GM19238 (cell line): ENCODE data around the gene NR2C1.
"Not testable (repeated sequence)": the region's sequence is repeated elsewhere in the genome, so short reads cannot be mapped to it uniquely, and the experiment has no call there.

Experiments used
- DNase-seq: peaks from one replicate; pipeline ENCODE4 v3.0.0; 2011; ENCODE audit warnings: low spot score; ENCODE audit not compliant: insufficient read length

NR2C1 gene

DNA sequence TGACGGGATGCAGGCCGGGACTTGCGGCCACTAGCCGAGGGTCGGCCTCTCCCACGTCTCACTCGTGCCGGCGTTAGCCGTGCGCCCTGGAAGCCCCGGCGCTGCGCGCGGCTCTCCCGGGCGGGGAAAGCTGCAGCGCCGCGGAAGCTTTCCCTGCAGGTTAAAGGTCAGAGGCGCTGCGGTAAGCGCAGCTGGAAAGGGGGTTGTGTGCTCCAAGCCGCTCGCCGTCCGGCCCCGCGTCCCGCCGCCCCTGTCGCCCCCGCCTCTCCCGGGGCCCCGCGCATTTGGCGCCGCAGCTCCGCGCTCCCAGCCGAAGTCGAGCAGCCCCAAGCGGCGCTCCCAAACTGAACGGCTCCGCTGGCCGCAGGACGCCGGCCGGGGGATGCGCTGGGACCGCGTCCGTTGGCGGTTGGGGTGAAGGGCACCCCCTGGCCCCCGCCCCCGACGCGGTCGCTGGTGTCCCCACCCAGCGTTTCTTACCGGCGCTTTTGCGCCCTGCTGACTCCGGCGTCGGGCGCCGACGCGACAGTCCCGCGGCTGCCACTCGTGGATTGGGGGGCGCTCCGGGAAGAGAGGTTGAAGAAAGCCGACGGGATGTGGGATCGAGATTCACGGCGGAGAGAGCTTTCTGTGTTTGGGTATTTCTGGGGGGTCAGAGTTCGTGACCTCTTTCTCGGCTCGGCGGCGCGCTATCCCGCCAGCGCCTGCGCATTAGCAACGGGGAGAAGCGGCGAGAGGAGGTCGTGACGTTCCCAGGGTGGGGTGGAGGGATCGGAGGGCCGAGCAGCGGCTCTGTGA is at the start of gene NR2C1:
TSS of gene NR2C1 (minus strand) at position 719 of the 798 bp plus-strand sequence. CDS start 6,234 bp downstream, outside the sequence.
- DNase-seq: peak; percentile 98

DNA sequence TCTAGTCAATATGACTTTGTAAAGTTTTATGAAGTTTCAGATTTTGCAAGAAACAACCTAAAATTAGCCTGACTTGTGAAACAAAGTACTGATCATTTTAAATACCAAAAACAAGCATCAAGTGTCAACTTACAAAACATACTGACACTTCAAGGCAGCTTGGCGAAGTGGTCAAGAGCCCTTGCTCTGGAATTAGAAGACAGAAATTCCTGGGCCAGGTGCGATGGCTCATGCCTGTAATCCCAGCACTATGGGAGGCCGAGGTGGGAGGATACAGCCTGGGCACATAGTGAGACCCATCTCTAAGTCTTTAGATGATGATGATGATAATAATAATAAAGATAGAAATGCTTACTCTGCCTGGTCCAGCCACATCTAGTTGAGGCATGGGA is 45.4 kb upstream of the NR2C1 start:
- no peak for DNase-seq

DNA sequence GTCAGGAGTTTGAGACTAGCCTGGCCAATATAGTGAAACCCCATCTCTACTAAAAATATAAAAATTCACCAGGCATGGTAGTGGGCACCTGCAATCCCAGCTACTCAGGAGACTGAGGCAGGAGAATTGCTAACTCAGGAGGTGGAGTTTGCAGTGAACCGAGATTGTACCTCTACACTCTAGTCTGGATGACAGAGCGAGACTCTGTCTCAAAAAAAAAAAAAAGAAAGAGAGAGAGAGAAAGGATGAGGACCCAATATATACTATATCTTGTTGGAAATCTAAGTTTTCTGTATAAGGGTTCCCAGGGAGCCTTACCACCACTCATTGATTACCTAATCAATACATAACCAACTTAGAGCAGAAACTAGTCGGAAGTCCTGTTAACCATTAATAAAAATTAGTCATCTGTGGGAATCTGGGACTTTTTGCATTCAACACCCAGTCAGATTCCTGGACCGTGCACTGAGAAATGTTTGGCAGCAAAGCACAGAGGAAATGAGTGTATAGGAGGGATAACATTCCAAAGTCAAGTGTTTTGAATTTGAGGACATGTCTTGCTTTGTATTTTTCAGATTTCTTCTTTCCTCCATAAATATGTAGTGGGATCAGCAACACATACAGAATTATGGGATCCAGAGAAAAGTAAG is 44.8 kb upstream of the NR2C1 start:
- DNase-seq: no peak

DNA sequence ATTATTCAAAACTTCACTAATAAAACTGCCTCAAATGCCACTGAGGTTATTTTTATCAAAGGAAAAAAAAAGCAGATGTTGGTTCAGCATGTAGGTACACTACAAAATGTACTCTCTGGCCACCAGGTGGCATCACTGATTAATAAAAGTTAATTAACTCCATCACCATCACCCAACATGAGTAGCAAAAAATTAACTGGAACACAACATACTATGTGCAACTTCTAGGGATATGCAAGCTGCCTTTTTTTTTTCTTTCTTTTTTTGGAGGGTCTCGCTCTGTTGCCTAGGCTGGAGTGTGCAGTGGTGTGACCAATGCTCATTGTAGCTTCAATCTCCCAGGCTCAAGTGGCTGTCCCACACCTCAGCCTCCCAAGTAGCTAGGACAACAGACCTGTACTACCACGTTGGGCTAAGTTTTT is 43.8 kb upstream of the NR2C1 start:
- DNase-seq: peak; percentile 24

DNA sequence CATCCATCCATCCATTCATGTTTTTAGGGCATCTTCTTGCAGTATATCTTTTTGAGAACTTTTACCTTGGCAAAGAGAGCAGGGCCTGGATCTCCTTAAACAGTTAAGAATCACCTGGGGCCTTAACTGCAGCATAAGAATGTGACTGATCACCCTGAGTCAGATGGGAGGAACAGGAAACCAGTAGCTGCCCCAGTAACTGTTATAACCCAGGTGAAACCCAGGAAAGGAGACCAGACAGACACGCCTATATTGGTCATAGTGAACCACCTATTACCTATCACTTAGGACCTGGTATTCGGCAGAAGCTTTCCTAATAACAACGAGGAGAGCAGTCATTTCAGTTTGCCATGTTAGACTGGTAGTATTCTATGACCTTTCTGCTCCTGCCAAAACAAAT is 43.4 kb upstream of the NR2C1 start:
- DNase-seq: no peak

DNA sequence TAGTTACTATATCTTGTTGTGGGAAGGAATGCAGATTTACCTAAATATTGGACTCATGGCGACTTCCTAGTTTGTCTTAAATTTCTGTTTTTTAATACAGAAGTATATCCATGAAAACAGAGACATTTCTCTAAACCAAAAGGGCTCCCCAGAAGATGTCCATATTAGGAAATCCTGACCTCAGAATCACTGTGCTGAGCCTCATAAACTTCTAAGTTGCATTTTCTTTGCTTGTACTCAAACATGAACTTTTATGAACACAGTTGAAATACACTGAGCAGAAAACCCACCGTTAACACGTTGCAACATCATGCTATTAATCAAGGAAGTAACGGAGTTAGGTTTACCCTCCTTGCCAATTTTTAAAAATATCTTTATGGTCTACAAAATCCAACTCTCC is 42.9 kb upstream of the NR2C1 start:
- DNase-seq: no peak

DNA sequence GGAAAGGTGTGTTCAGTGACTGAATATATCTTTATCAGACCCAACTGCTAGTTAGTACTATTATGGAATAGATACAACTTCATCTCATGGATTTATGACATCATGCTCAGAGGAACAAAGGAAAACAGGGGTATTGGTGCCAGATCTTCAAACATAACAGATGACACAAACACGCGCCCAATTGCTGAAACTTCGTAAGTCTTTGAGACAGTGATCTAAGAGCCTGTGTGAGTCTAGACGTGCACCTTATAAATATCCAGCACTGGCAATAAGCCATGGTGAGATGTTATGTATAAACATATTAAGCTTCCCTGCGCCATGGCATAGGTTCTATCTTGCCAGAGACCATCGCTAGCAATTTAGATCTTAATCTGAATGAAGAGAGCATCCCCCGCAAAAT is 42.2 kb upstream of the NR2C1 start:
- no peak for DNase-seq

DNA sequence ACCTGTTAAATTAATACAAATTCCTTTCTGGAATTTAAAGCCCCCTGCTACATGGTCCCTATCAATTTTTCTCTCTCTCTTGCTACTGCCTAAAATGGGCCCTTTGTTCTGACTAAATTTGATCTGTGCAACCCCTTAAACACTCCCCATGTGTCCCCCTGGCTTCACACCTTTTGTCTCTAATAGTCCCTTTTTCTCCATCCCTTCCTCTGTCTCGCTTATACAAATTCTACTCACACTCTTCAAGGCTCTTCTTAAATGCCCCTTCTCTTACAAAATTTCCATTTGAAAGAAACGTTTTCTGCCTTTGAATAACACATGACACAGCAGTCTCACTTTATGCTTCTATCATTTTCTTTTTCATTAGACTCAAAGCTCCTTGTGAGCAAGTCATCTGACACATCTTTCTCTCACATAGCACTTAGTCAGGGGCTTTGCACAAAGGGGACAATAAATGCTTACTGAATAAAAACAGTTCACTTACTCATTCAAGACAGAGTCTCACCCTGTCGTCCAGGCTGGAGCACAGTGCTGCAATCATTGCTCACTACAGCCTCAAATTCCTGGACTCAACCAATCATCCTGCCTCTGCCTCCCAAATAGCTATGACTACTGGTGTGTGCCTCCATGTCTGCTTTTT is 41.5 kb upstream of the NR2C1 start:
- no peak for DNase-seq

GRCh38 chr12:95107362-95107761 is 33.9 kb upstream of the NR2C1 start:
- no peak for DNase-seq

- DNase-seq: no peak
Measured at GRCh38 chr12:95105540-95105939, 32.1 kb upstream of the NR2C1 start.

DNA sequence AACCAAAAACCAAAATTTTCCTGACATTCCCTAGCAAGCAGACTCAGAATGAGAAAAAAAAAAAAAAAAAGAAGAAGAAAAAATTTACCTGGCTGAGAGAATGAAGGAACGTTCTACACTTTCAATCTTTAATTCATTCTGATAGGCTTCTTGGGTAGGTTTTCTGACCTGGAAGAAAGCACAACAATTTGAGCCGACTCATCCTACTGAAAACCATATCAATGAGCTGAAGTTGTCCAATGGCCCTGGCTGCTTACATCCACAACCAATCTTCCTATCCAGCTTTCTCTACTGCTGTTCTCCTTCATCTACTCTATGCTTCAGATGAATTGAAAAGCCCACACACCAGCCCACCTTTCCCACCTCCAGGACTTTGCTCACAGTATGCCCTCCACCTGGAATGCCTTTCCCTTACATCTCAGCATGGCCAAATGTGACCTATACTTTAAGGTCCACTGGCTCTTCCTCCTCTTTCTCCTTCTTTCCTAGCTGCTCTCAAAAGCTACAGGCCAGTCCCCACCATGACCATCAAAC is 31.6 kb upstream of the NR2C1 start:
- DNase-seq: no peak

DNA sequence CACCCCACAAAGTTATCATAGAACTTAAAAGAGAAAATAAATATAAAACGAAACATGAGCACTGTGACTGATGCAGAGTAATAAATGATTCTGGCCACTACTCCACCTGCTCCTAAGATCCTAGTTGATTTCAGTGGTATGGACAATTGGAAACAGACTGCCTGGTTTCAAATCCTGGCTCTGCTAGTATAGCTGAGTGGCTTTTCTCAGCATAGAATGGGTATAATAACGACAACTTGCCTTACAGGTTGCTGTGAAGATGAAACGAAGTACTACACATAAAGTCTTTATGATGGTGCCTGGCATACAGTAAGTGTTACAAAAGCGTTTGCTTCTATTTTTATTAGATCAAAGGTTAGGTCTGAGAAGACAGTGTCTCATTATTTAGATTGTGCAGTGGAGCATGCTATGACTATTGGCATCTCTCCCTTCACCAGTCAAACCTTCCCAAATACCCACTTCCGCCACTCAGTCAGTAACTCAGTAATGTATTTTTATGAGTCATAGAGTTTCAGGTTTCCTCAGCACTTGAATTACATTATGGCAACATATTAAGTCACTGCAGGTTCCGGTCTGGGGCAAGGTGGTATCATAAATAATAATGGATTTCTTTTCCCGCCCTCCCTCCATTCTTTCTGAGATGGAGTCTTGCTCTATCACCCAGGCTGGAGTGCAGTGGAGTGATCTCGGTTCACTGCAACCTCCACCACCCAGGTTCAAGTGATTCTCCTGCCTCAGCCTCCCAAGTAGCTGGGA is 29.7 kb upstream of the NR2C1 start:
- peak; percentile 32 for DNase-seq

GRCh38 chr12:95101957-95102356 is 28.5 kb upstream of the NR2C1 start:
- not testable (repeated sequence) for DNase-seq

GRCh38 chr12:95100264-95101190 is 27.1 kb upstream of the NR2C1 start:
- DNase-seq: no peak

DNA sequence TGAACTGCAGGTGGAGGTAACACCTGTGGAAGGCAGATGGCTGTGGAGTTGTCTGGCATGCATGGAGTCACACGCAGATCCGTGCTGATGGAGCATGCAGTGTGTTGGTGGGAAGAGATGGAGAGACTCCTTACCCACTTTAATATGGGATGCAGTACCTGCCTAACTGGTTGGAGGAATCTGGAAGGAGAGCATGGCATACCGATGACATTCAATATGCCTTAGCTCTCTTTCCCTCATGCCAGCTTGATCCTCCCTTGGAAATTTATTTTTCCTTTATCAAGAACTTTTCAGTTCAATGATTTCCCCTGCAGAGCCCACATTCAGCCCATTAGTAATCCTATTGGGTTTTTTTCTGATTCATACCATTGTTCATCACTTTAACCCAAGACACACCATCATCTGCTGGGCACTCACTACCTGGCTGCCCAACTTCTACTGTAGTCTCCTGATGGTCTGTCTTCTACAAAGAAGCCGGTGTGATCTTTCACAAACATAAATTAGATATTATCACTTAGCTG is 25.9 kb upstream of the NR2C1 start:
- no peak for DNase-seq

DNA sequence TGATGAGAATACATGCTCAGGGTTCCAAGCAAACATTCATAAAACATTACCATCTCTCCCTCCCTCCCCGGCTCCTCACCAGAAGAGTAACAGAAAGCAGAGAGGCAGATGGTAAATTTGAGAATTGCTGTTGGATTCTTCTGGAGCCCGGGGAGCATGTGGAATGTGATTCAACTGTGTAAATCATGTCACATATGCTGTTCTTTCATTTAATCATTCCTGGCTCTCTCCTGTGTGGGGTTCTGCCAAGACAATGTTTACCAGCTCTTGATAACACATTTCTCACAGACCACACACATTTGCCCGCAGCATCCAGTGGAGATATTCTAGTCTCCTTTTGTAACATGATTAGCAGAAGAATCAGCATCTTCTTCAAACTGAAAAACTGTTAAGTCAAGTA is 23.4 kb upstream of the NR2C1 start:
- DNase-seq: no peak

- no peak for DNase-seq
Measured at GRCh38 chr12:95096378-95096777, 23.0 kb upstream of the NR2C1 start.

- DNase-seq: not testable (repeated sequence)
Measured at GRCh38 chr12:95095866-95096265, 22.4 kb upstream of the NR2C1 start.

GRCh38 chr12:95089462-95089861 is 16.0 kb upstream of the NR2C1 start:
- no peak for DNase-seq

DNA sequence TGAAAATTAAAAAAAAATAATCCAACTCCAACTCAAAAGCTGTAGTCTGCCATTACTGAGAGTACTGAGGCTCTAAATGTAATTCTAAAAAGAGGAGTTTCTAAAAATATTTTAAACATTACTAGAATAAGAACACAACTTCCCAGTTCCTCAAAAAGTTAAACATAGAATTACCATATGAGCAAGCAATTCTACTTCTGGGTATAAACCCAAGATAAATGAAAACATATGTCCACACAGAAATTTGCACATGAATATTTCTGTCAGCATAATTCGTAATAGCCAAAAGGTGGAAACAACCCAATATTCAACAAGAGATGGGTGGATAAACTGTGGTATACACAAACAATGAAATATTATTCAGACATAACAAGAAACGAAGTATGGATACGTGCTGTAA is 15.0 kb upstream of the NR2C1 start:
- no peak for DNase-seq
